Transverse colon (tissue), 4 donors: ENCODE data around the gene CD24. TPM values are rescaled to one million over a fixed set of nuclear protein-coding genes. Genes with fewer than 3 reads are reported as not detected.
"Not testable (repeated sequence)": the region's sequence is repeated elsewhere in the genome, so short reads cannot be mapped to it uniquely, and the experiment has no call there.

Experiments used
- DNase-seq: peaks from one replicate; pipeline ENCODE4 v3.0.0-alpha.2; 2019
- H3K27ac ChIP-seq, 4 donors: fragments of 200-600 bp; sonication (generic); 2 replicates each; pipeline ENCODE4 v1.5.1; 2016 to 2018; ENCODE audit warnings: inconsistent platforms in 4 of 4
- H3K27me3 ChIP-seq: fragments of 200-600 bp; sonication (generic); 2 replicates; pipeline ENCODE4 v1.5.1; 2017; ENCODE audit warnings: inconsistent platforms
- H3K36me3 ChIP-seq, 4 donors: fragments of 200-600 bp; sonication (generic); 2 replicates each; pipeline ENCODE4 v1.5.1; 2017 to 2019; ENCODE audit warnings: inconsistent platforms in 4 of 4
- H3K4me1 ChIP-seq, 4 donors: fragments of 200-600 bp; sonication (generic); 2 replicates each; pipeline ENCODE4 v1.5.1; 2017 to 2020; ENCODE audit warnings: inconsistent platforms in 4 of 4
- H3K4me3 ChIP-seq, 4 donors: fragments of 200-600 bp; sonication (generic); 1 replicate in 1 of 4; 2 replicates in 3 of 4; pipeline versions ENCODE4 v1.5.1 to v1.6.1; 2017 to 2019; ENCODE audit warnings: inconsistent platforms in 4 of 4
- H3K9me3 ChIP-seq, 2 donors: fragments of 200-600 bp; sonication (generic); 2 replicates each; pipeline ENCODE4 v1.5.1; 2017 to 2019; ENCODE audit warnings: inconsistent platforms in 2 of 2
- EP300 ChIP-seq: sonication (generic); formaldehyde crosslinking; IDR thresholded peaks from one replicate; pipeline ENCODE4 v1.6.1; 2017; ENCODE audit warnings: antibody characterized with exemption, low read depth
- POLR2A ChIP-seq: fragments of 450-650 bp; IDR thresholded peaks from one replicate; pipeline ENCODE4 v1.6.1; 2016; ENCODE audit warnings: antibody characterized with exemption, mild to moderate bottlenecking, moderate library complexity
- POLR2AphosphoS5 ChIP-seq, 3 donors: sonication (generic); formaldehyde crosslinking; IDR thresholded peaks; one replicate each; pipeline ENCODE4 v1.6.1; 2016; ENCODE audit warnings: antibody characterized with exemption in 3 of 3
- WGBS, 2 donors: methylation state at CpG; one replicate each; pipeline ENCODE4 v1.1.5; 2018; ENCODE audit warnings: low coverage in 1 of 2; 5-methylcytosine and 5-hydroxymethylcytosine counted together
- in situ Hi-C, 4 donors: fragments of 200-750 bp; cut with MboI; loops; one replicate each; pipeline versions ENCODE4 v1.15.0 to v1.15.1; 2017; ENCODE audit warnings: low sequenced_read_pairs in 3 of 4, low pct_ligation_motif_present in 1 of 4, low pct_unique_long_range_greater_than_20kb in 1 of 4
- intact Hi-C: fragments of 100-400 bp; cut with DNase I; formaldehyde crosslinking; loops from one replicate; pipeline ENCODE4 v1.15.1; 2023; ENCODE audit warnings: low total_unique reads
- total RNA-seq, 4 donors: library from RNA; depleted of rRNA; stranded (reverse); fragments of >200 nt; gene quantifications; one replicate each; pipeline ENCODE4 v1.1.0, GENCODE V29; 2016
- TF ChIP-seq, protein P1 (sequence below), 5 experiments: fragments of 200-600 bp in 3 of 5; fragments of 450-650 bp in 2 of 5; sonication (generic) in 3 of 5; IDR thresholded peaks; 1 replicate in 2 of 5; 2 replicates in 3 of 5; pipeline ENCODE4 v1.5.1; 2016 to 2017; ENCODE audit warnings: antibody characterized with exemption in 5 of 5, inconsistent platforms in 3 of 5, mild to moderate bottlenecking in 2 of 5, moderate library complexity in 1 of 5

Gene CD24, protein sequence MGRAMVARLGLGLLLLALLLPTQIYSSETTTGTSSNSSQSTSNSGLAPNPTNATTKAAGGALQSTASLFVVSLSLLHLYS
- 1,000 to 10,000 TPM in 2 of 4 donors, 100 to 1,000 TPM in 2; 466 to 2,167 (median 1,255) TPM for total RNA-seq

- in situ Hi-C loops, result loop anchor here in 2 of 4 donors (10.0 kb wide), 1 partner anchor 370 kb away; no protein-coding TSS in a partner anchor
- WGBS, 2 donors, result 1% methylated on average over 16 of the region's 73 CpGs; no CpG with 5 or more reads in 1 of the 2 donors
- DNase-seq, result peak; percentile 83
- H3K9me3 ChIP-seq, result no peaks in the 10 kb centered on the region
- peak within 1 kb of the TSS; percentile 87 to 96 (median 94) for H3K27ac ChIP-seq
- intact Hi-C loops, result loop anchor here (10.0 kb wide), 1 partner anchor 640 kb away; no protein-coding TSS in a partner anchor
- H3K4me3 ChIP-seq, result peak within 1 kb of the TSS; percentile 48 to 97 (median 81)
- TF ChIP-seq POLR2AphosphoS5 (IDR thresholded peaks at IDR 0.05) (peak in 2 of 3 donors; percentile 89 to 91), EP300 (no peak), POLR2A (peak; percentile 83)
- peaks cover 3 to 32% (median 21%) of the 10 kb centered on the region in 4 donors for H3K4me1 ChIP-seq
- H3K27me3 ChIP-seq, result peaks cover 57% of the 10 kb centered on the region
- peaks cover 0 to 2% (median 0%) of the 10 kb centered on the region in 4 donors for H3K36me3 ChIP-seq
Observed at GRCh38 chr6:106974336-106974998, at the start of gene CD24. Gene CD24, minus strand, starts transcription at chr6:106974729. Its CDS starts 83 bp downstream, at chr6:106974646.

DNA sequence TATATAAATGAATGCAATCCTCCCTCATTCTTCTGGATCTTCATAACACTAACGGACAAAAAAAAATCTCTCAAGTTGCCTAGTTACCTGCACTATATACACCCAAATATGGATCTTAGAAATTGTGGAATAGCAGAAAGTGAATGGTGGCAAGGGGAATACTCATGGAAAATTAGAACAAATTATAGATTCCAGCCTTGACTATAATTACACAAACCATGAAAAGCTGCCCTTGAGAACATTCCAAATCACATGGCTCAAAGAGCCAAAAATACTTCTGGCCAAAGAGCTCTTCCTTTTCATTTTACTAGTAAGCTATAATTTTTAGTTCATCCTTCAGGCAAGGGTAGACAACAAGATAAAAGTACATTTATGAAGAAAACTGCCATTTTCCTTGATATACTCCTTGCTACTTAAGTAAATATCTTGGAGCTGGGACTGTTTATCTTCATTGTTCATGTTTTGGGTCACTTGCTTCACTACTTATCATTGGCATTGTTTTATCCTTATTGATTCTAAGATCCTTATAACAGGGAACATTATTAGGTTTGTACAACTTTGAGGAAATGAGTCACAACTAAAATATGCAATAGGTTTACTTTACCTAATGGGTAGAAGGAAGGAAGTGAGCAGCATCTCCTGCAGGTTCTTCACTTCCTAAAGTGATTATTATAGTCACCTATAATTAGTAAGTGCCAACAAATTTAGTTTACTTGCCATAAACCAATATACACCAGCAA is 47.1 kb upstream of the CD24 start:
- Histone ChIP-seq H3K4me1 (no peaks in the 10 kb centered on the region), H3K4me3 (no peak overlapping the region), H3K9me3 (no peaks in the 10 kb centered on the region), H3K27me3 (no peaks in the 10 kb centered on the region), H3K36me3 (no peaks in the 10 kb centered on the region), H3K27ac (no peak overlapping the region)
- 76% methylated on average over 1 of the region's 1 CpG; no CpG with 5 or more reads in 1 of the 2 donors for WGBS, 2 donors
- in situ Hi-C loops, result no loop called here
- no peak for DNase-seq
- intact Hi-C loops, result loop anchor here (10.0 kb wide), 1 partner anchor 93 kb away; the partner anchor contains the start of gene BEND3
- TF ChIP-seq, protein P1, sequence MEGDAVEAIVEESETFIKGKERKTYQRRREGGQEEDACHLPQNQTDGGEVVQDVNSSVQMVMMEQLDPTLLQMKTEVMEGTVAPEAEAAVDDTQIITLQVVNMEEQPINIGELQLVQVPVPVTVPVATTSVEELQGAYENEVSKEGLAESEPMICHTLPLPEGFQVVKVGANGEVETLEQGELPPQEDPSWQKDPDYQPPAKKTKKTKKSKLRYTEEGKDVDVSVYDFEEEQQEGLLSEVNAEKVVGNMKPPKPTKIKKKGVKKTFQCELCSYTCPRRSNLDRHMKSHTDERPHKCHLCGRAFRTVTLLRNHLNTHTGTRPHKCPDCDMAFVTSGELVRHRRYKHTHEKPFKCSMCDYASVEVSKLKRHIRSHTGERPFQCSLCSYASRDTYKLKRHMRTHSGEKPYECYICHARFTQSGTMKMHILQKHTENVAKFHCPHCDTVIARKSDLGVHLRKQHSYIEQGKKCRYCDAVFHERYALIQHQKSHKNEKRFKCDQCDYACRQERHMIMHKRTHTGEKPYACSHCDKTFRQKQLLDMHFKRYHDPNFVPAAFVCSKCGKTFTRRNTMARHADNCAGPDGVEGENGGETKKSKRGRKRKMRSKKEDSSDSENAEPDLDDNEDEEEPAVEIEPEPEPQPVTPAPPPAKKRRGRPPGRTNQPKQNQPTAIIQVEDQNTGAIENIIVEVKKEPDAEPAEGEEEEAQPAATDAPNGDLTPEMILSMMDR (IDR thresholded peaks at IDR 0.05), result no peak
- no peak for TF ChIP-seq POLR2A
- TF ChIP-seq POLR2AphosphoS5 (IDR thresholded peaks at IDR 0.05), result no peak
- no peak for TF ChIP-seq EP300

GRCh38 chr6:107020239-107020638 is 45.7 kb upstream of the CD24 start:
- Histone ChIP-seq H3K27me3 (no peaks in the 10 kb centered on the region), H3K9me3 (no peaks in the 10 kb centered on the region), H3K36me3 (no peaks in the 10 kb centered on the region), H3K4me3 (no peak overlapping the region), H3K27ac (no peak overlapping the region), H3K4me1 (no peaks in the 10 kb centered on the region)
- no peak for DNase-seq
- in situ Hi-C loops, result no loop called here
- intact Hi-C loops, result loop anchor here (10.0 kb wide), 1 partner anchor 95 kb away; the partner anchor contains the start of gene BEND3
- no peak for TF ChIP-seq EP300
- TF ChIP-seq, protein P1 (IDR thresholded peaks at IDR 0.05), result no peak
- TF ChIP-seq POLR2AphosphoS5 (IDR thresholded peaks at IDR 0.05), result no peak
- TF ChIP-seq POLR2A, result no peak
- WGBS, 2 donors, result 67 to 76% methylated on average over 3 to 4 of the region's 4 CpGs

- in situ Hi-C loops, H3K4me3 ChIP-seq, H3K27me3 ChIP-seq, DNase-seq, H3K4me1 ChIP-seq, H3K9me3 ChIP-seq, H3K27ac ChIP-seq, H3K36me3 ChIP-seq: not testable (repeated sequence)
- intact Hi-C loops, result loop anchor here (10.0 kb wide), 1 partner anchor 95 kb away; the partner anchor contains the start of gene BEND3
- WGBS, 2 donors, result 65 to 73% methylated on average over 4 to 8 of the region's 8 CpGs
Observed at GRCh38 chr6:107019628-107020027, 45.1 kb upstream of the CD24 start.

DNA sequence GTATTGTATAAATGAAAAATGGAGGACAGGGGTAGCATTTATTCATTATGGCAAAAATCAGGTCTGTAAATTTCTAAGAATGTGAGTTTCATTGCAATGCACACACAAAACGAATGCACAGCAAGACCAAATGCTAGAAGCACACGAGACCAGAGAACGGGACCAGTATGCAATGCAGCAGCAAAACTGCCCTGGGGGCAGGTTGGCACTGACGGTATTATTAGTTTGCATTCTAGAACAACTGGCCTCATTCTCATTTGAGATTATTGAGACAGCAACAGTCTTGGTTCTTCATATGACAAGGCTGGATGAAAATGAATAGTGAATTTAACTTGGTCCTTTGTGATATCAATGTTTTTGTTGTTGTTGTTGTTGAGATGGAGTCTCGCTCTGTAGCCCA is 44.5 kb upstream of the CD24 start:
- Histone ChIP-seq H3K27me3 (no peaks in the 10 kb centered on the region), H3K36me3 (no peaks in the 10 kb centered on the region), H3K4me1 (no peaks in the 10 kb centered on the region), H3K27ac (no peak overlapping the region), H3K4me3 (no peak overlapping the region), H3K9me3 (no peaks in the 10 kb centered on the region)
- WGBS, 2 donors, result 84 to 92% methylated on average over 4 to 5 of the region's 5 CpGs
- no peak for DNase-seq
- TF ChIP-seq POLR2AphosphoS5 (IDR thresholded peaks at IDR 0.05) (no peak), POLR2A (no peak), EP300 (no peak)
- TF ChIP-seq, protein P1 (IDR thresholded peaks at IDR 0.05), result no peak
- intact Hi-C loops (no loop called here), in situ Hi-C loops (no loop called here)
